Upper lobe of left lung (tissue), 4 donors: Measurements from ENCODE around the gene PRPS1L1.

ENCODE experiments used
- CTCF ChIP-seq, 6 experiments: fragments of 450-650 bp in 4 of 6; fragments of 200-600 bp in 2 of 6; sonication (generic) in 2 of 6; IDR thresholded peaks; one replicate each; pipeline ENCODE4 v1.5.1; 2016 to 2019; ENCODE audit warnings: antibody characterized with exemption in 6 of 6
- EP300 ChIP-seq, 4 donors: sonication (generic); formaldehyde crosslinking; IDR thresholded peaks; one replicate each; pipeline ENCODE4 v1.5.1; 2017; ENCODE audit warnings: antibody characterized with exemption in 4 of 4, control low read depth in 2 of 4
- POLR2A ChIP-seq, 4 donors: fragments of 450-650 bp; IDR thresholded peaks; one replicate each; pipeline ENCODE4 v1.5.1; 2016 to 2017; ENCODE audit warnings: antibody characterized with exemption in 4 of 4, mild to moderate bottlenecking in 2 of 4
- POLR2AphosphoS5 ChIP-seq, 2 donors: sonication (generic); formaldehyde crosslinking; IDR thresholded peaks; one replicate each; pipeline ENCODE4 v1.5.1; 2017; ENCODE audit warnings: antibody characterized with exemption in 2 of 2

- no peak for TF ChIP-seq CTCF (IDR thresholded peaks at IDR 0.05)
- no peak for TF ChIP-seq POLR2A (IDR thresholded peaks at IDR 0.05)
- no peak for TF ChIP-seq EP300 (IDR thresholded peaks at IDR 0.05)
- no peak for TF ChIP-seq POLR2AphosphoS5 (IDR thresholded peaks at IDR 0.05)
These were observed 44.2 kb downstream of the PRPS1L1 start for GRCh38 chr7:17983221-17984062.
